ENCODE measurements around the gene DYNLT1. TPM values are rescaled to one million over a fixed set of nuclear protein-coding genes. Genes with fewer than 3 reads are reported as not detected.
"Not testable (repeated sequence)": the region's sequence is repeated elsewhere in the genome, so short reads cannot be mapped to it uniquely, and the experiment has no call there.

DYNLT1 gene
- total RNA-seq, 3 donors from 2014 or later (not counting 1 experiment from before 2014, with no cell fraction given) = 85.7 to 106 (median 86.8) TPM

DNA sequence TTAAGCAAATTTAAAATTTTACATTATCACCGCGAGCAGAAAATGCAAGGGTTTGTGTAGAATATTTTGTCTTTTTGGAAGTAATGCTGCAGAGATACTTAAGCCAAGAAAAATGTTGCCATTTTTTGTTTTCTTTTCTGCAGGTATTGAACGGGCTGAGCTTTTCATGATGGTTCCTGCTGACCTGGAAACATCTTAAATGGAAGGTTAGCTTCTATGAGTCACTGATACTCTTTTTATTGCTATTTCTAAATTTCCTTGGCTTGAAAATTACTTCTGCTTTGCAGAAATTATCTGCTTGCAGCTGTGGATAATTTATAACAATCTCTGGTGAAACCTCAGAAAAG, 18.0 kb upstream of the DYNLT1 start:
- Histone ChIP-seq H3K27me3 (ENCODE audit: control insufficient read depth, insufficient read depth, low read length) (no peaks in the 10 kb centered on the region), H3K36me3 (ENCODE audit: control insufficient read depth, insufficient read depth, low read length) (peaks cover 68% of the 10 kb centered on the region), H3K27ac (ENCODE audit: low read length) (no peak overlapping the region), H3K9me3 (ENCODE audit: control insufficient read depth, insufficient read depth, low read length) (no peaks in the 10 kb centered on the region), H3K4me3 (ENCODE audit: low read length) (no peak overlapping the region), H3K4me1 (ENCODE audit: control insufficient read depth, insufficient read depth, low read length) (peaks cover 30% of the 10 kb centered on the region)
- intact Hi-C loops (cut with micrococcal nuclease) = no loop called here
- DNase-seq (no peak), ATAC-seq (no peak)
- H3K36me3 Mint-ChIP-seq = peaks cover 10% of the 10 kb centered on the region
- no peaks in the 10 kb centered on the region for H3K27me3 Mint-ChIP-seq (ENCODE audit: low read depth in 2 of 2)
- TF ChIP-seq, protein P1, sequence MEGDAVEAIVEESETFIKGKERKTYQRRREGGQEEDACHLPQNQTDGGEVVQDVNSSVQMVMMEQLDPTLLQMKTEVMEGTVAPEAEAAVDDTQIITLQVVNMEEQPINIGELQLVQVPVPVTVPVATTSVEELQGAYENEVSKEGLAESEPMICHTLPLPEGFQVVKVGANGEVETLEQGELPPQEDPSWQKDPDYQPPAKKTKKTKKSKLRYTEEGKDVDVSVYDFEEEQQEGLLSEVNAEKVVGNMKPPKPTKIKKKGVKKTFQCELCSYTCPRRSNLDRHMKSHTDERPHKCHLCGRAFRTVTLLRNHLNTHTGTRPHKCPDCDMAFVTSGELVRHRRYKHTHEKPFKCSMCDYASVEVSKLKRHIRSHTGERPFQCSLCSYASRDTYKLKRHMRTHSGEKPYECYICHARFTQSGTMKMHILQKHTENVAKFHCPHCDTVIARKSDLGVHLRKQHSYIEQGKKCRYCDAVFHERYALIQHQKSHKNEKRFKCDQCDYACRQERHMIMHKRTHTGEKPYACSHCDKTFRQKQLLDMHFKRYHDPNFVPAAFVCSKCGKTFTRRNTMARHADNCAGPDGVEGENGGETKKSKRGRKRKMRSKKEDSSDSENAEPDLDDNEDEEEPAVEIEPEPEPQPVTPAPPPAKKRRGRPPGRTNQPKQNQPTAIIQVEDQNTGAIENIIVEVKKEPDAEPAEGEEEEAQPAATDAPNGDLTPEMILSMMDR (IDR thresholded peaks at IDR 0.05) = no peak
- no peak overlapping the region for H3K4me3 Mint-ChIP-seq
- no peaks in the 10 kb centered on the region for H3K9me3 Mint-ChIP-seq
- peaks cover 28 to 30% of the 10 kb centered on the region in 2 donors for H3K4me1 Mint-ChIP-seq
- H3K27ac Mint-ChIP-seq = no peak overlapping the region
- 76% methylated on average over 3 of the region's 3 CpGs for WGBS (ENCODE audit: insufficient coverage)

DNA sequence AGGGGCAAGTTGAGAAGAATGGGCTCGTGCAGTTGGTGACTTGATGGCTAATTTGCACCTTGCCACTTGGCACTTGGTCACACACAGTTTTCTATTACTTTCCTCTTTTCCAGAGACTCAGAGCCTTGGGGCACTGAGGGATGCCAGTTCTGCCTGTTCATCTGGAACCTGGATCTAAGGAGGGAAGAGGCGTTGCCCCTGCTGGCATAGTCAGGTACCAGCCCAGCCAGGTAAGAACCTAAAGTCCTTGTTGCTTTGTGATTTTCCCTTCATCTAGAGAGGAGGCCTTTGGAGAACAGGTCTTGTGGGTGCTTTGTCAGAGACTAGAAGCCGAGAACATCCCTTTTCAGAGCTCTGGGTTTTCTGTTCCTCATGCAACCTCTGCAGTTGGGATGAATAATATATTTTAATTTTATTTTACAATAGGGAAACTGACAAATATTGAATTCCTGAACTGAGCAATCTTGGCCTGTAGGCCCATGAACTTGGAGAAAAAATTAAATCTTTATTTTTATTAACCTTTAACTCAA, 16.7 kb upstream of the DYNLT1 start:
- peaks cover 21% of the 10 kb centered on the region for H3K4me1 ChIP-seq (ENCODE audit: control insufficient read depth, insufficient read depth, low read length)
- intact Hi-C loops (cut with micrococcal nuclease) = no loop called here

DNA sequence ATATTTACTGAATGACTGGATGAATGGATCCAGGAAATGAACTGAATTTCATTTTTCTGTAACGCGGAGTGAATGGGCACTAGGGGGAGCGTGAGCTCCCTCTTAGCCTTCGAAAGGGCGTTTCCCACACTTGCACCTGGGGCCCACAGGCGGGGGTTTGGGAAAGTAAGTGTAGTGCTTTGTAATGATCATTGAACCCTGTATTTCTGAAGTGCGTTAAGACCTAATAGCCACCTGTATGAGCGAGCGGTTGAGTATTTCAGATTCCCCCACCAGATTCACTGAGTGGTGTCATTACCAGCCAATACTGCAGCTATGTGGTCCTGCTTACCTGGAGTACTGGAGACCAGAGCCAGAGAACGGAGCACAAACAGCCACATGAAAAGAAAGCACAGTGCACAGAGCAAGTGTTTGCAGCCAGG, 15.8 kb upstream of the DYNLT1 start:
- DNase-seq (peak in 1 of 2 donors; percentile 80), ATAC-seq (peak; percentile 48 to 66 (median 53))
- Mint-ChIP-seq H3K27ac (peak overlapping the region; percentile 35 to 51), H3K4me1 (peaks cover 30 to 34% of the 10 kb centered on the region in 2 donors), H3K27me3 (ENCODE audit: low read depth in 2 of 2) (no peaks in the 10 kb centered on the region), H3K36me3 (peaks cover 10% of the 10 kb centered on the region), H3K4me3 (peak overlapping the region; percentile 45), H3K9me3 (no peaks in the 10 kb centered on the region)
- peaks cover 46% of the 10 kb centered on the region for H3K36me3 ChIP-seq (ENCODE audit: control insufficient read depth, insufficient read depth, low read length)
- intact Hi-C loops (cut with micrococcal nuclease) = no loop called here
- H3K27me3 ChIP-seq (ENCODE audit: control insufficient read depth, insufficient read depth, low read length) = no peaks in the 10 kb centered on the region
- no peak overlapping the region for H3K27ac ChIP-seq (ENCODE audit: low read length)
- 25% methylated on average over 10 of the region's 10 CpGs for WGBS (ENCODE audit: insufficient coverage)
- peaks cover 30% of the 10 kb centered on the region for H3K4me1 ChIP-seq (ENCODE audit: control insufficient read depth, insufficient read depth, low read length)
- TF ChIP-seq, protein P1 (IDR thresholded peaks at IDR 0.05) = peak; percentile 39
- no peaks in the 10 kb centered on the region for H3K9me3 ChIP-seq (ENCODE audit: control insufficient read depth, insufficient read depth, low read length)
- H3K4me3 ChIP-seq (ENCODE audit: low read length) = no peak overlapping the region

More for the DNA sequence above, 16.7 kb upstream of the DYNLT1 start:
- Mint-ChIP-seq H3K4me3 (no peak overlapping the region), H3K9me3 (no peaks in the 10 kb centered on the region), H3K4me1 (peaks cover 21 to 26% of the 10 kb centered on the region in 2 donors), H3K36me3 (peaks cover 10% of the 10 kb centered on the region), H3K27ac (no peak overlapping the region), H3K27me3 (ENCODE audit: low read depth in 2 of 2) (no peaks in the 10 kb centered on the region)
- 100% methylated on average over 2 of the region's 3 CpGs for WGBS (ENCODE audit: insufficient coverage)
- TF ChIP-seq, protein P1 (IDR thresholded peaks at IDR 0.05) = no peak
- ATAC-seq (no peak), DNase-seq (no peak)
- Histone ChIP-seq H3K36me3 (ENCODE audit: control insufficient read depth, insufficient read depth, low read length) (peaks cover 55% of the 10 kb centered on the region), H3K4me3 (ENCODE audit: low read length) (no peak overlapping the region), H3K9me3 (ENCODE audit: control insufficient read depth, insufficient read depth, low read length) (no peaks in the 10 kb centered on the region), H3K27me3 (ENCODE audit: control insufficient read depth, insufficient read depth, low read length) (no peaks in the 10 kb centered on the region), H3K27ac (ENCODE audit: low read length) (no peak overlapping the region)

DNA sequence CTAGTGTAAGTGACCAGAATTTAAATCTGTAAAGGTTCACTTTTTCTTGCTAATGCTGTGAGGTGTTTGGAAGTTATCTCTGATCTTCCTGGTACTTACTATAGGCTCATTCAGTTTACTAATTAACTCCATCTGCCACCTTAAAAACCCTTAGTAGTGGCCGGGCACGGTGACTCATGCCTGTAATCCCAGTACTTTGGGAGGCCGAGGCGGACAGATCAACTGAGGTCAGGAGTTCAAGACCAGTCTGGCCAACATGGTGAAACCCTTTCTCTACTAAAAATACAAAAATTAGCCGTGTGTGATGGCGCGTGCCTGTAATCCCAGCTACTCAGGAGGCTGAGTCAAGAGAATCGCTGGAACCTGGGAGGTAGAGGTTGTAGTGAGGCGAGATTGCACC, 12.4 kb upstream of the DYNLT1 start:
- H3K9me3 Mint-ChIP-seq; ATAC-seq; H3K4me3 ChIP-seq (ENCODE audit: low read length); H3K36me3 Mint-ChIP-seq; H3K27me3 Mint-ChIP-seq (ENCODE audit: low read depth in 2 of 2); H3K27me3 ChIP-seq (ENCODE audit: control insufficient read depth, insufficient read depth, low read length); DNase-seq; H3K9me3 ChIP-seq (ENCODE audit: control insufficient read depth, insufficient read depth, low read length); H3K27ac ChIP-seq (ENCODE audit: low read length): not testable (repeated sequence)
- 93% methylated on average over 7 of the region's 9 CpGs for WGBS (ENCODE audit: insufficient coverage)
- intact Hi-C loops (cut with micrococcal nuclease) = loop anchor here (10.0 kb wide), 1 partner anchor 1318 kb away; no protein-coding TSS in a partner anchor
- H3K27ac Mint-ChIP-seq = peak overlapping the region; percentile 96 to 99
- peaks cover 63% of the 10 kb centered on the region for H3K4me1 ChIP-seq (ENCODE audit: control insufficient read depth, insufficient read depth, low read length)
- H3K36me3 ChIP-seq (ENCODE audit: control insufficient read depth, insufficient read depth, low read length) = peaks cover 21% of the 10 kb centered on the region
- H3K4me1 Mint-ChIP-seq = peaks cover 59 to 66% of the 10 kb centered on the region in 2 donors
- peak overlapping the region; percentile 21 for H3K4me3 Mint-ChIP-seq
